Ishikawa (cell line): Measurements from ENCODE around the gene CERK.

Experiments used
- CEBPB ChIP-seq: IDR thresholded peaks from 2 replicates; pipeline ENCODE4 v1.6.1; 2012
- CREB1 ChIP-seq: IDR thresholded peaks from 2 replicates; pipeline ENCODE4 v1.6.1; 2012; ENCODE audit warnings: low read depth
- EGR1 ChIP-seq: IDR thresholded peaks from 2 replicates; pipeline ENCODE4 v1.6.1; 2012
- EP300 ChIP-seq: IDR thresholded peaks from 2 replicates; pipeline ENCODE4 v1.6.1; 2012; ENCODE audit warnings: borderline replicate concordance
- FOXM1 ChIP-seq: IDR thresholded peaks from 2 replicates; pipeline ENCODE4 v1.6.1; 2012; ENCODE audit warnings: low read depth, borderline replicate concordance
- NFIC ChIP-seq: IDR thresholded peaks from 2 replicates; pipeline ENCODE4 v1.6.1; 2012
- RAD21 ChIP-seq: IDR thresholded peaks from 2 replicates; pipeline ENCODE4 v1.6.1; 2012; ENCODE audit warnings: low read depth
- REST ChIP-seq: IDR thresholded peaks from 2 replicates; pipeline ENCODE4 v1.6.1; 2012; ENCODE audit warnings: low read depth, mild to moderate bottlenecking
- TAF1 ChIP-seq: IDR thresholded peaks from 2 replicates; pipeline ENCODE4 v1.6.1; 2012; ENCODE audit warnings: low read depth, mild to moderate bottlenecking
- TCF12 ChIP-seq: IDR thresholded peaks from 2 replicates; pipeline ENCODE4 v1.6.1; 2012; ENCODE audit warnings: low read depth
- TEAD4 ChIP-seq: IDR thresholded peaks from 2 replicates; pipeline ENCODE4 v1.6.1; 2012
- YY1 ChIP-seq: IDR thresholded peaks from 2 replicates; pipeline ENCODE4 v1.6.1; 2012; ENCODE audit warnings: low read depth
- ZBTB7A ChIP-seq: IDR thresholded peaks from 2 replicates; pipeline ENCODE4 v1.6.1; 2012; ENCODE audit warnings: low read depth
- TF ChIP-seq, protein P1 (sequence below): IDR thresholded peaks from 2 replicates; pipeline ENCODE4 v1.6.1; 2012
- TF ChIP-seq, protein P2 (sequence below): IDR thresholded peaks from 2 replicates; pipeline ENCODE4 v1.6.1; 2012

CERK gene, protein sequence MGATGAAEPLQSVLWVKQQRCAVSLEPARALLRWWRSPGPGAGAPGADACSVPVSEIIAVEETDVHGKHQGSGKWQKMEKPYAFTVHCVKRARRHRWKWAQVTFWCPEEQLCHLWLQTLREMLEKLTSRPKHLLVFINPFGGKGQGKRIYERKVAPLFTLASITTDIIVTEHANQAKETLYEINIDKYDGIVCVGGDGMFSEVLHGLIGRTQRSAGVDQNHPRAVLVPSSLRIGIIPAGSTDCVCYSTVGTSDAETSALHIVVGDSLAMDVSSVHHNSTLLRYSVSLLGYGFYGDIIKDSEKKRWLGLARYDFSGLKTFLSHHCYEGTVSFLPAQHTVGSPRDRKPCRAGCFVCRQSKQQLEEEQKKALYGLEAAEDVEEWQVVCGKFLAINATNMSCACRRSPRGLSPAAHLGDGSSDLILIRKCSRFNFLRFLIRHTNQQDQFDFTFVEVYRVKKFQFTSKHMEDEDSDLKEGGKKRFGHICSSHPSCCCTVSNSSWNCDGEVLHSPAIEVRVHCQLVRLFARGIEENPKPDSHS

DNA sequence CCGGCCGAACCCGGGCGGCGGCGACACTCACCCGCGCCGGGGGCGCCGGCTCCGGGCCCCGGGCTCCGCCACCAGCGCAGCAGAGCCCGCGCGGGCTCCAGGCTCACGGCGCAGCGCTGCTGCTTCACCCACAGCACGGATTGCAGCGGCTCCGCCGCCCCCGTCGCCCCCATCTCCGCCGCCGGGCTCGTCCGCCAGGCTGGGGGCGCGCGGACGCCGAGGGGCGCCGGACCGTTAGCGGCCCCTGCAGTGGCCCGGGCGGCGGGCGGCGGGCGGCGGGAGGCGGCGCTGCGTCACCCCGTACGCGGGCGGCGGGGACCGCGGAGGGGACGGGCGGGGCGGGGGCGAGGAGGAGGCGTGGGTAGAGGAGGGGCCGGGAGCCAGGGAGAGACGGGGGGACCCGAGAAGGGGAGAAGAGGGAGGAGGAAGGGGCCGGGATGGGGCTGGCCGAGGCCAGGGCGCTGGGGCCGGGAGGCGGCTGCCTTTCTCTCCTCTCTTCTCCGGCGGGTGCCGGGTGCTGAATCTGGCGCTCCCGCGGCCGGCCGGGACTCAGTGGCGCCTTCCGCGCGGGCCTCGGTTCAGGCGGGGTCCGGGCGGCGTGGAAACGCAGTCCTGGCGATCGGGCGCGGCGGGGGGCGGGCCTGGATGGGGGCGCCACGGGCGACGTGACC, at the start of gene CERK:
Gene CERK, minus strand, starts transcription at position 277 of the 671 bp plus-strand sequence. Its CDS starts 104 bp downstream, at position 173.
- TF ChIP-seq YY1 (no peak), TAF1 (no peak), CREB1 (no peak), TEAD4 (no peak), EP300 (no peak), REST (no peak)
- TF ChIP-seq, protein P1, sequence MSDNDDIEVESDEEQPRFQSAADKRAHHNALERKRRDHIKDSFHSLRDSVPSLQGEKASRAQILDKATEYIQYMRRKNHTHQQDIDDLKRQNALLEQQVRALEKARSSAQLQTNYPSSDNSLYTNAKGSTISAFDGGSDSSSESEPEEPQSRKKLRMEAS: no peak

DNA sequence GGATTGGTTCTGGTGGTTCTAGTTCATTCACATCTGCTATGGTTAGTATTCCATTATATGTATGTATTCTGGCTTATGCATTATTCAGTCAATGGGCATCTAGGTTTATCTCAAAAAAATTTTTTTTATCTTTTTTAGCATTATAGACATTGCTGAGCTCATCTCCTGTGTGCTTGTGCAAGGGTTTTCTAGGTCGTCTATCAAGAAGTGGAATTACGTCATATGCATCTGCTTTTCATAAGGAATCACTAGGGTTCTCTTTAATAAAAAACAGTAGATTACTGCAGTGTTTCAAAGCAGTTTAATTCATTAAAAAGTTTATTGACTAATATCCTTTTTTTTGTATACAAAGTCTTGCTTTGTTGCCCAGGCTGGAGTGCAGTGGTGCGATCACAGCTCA, 45.7 kb upstream of the CERK start:
- TF ChIP-seq EP300 (no peak), TCF12 (no peak), REST (no peak), TAF1 (no peak), NFIC (no peak), CEBPB (no peak), CREB1 (no peak), RAD21 (no peak), YY1 (no peak), EGR1 (no peak), ZBTB7A (no peak), FOXM1 (no peak), TEAD4 (no peak)
- TF ChIP-seq, protein P2, sequence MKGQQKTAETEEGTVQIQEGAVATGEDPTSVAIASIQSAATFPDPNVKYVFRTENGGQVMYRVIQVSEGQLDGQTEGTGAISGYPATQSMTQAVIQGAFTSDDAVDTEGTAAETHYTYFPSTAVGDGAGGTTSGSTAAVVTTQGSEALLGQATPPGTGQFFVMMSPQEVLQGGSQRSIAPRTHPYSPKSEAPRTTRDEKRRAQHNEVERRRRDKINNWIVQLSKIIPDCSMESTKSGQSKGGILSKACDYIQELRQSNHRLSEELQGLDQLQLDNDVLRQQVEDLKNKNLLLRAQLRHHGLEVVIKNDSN: no peak
- TF ChIP-seq, protein P1: no peak

DNA sequence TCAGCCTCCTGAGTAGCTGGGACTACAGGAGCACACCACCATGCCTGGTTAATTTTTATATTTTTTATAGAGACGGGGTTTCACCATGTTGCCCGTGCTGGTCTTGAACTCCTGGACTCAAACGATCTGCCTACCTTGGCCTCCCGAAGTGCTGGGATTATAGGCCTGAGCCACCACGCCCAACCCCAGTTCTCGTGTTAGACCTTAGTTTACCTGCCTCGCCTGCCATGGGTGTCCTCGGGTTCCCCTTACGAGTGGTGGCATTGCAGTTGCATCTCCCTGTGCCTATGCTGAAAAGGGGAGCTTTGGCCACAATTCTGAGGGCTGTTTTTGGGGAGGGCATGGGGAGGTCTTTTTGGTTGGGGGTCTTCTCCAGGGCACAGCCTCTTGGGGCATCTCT, 43.2 kb upstream of the CERK start:
- TF ChIP-seq CREB1: no peak
- TF ChIP-seq TCF12: no peak
- TF ChIP-seq, protein P1: no peak
- TF ChIP-seq ZBTB7A: no peak
- no peak for TF ChIP-seq NFIC
- TF ChIP-seq YY1: no peak
- TF ChIP-seq EP300: no peak

- TF ChIP-seq, protein P2: no peak
- TF ChIP-seq NFIC (no peak), TEAD4 (no peak), CEBPB (no peak)
These were observed 42.4 kb upstream of the CERK start for GRCh38 chr22:46780453-46780852.

- TF ChIP-seq EGR1: no peak
- TF ChIP-seq CEBPB: no peak
- TF ChIP-seq, protein P2: no peak
- TF ChIP-seq, protein P1: no peak
- TF ChIP-seq REST: no peak
- TF ChIP-seq TEAD4: no peak
- TF ChIP-seq TAF1: no peak
These were observed 41.6 kb upstream of the CERK start for GRCh38 chr22:46779651-46780050.
